Activated CD8-positive, alpha-beta memory T cell treated with anti-CD3 and anti-CD28 coated beads for 48 hours (primary cell): Measurements from ENCODE around the gene BAG3.

Experiments used
- DNase-seq, 3 experiments: peaks; one replicate each; pipeline ENCODE4 v3.0.0-alpha.2; 2020; ENCODE audit warnings: low read depth in 2 of 3, low spot score in 2 of 3

BAG3 gene

GRCh38 chr10:119665901-119666708, 14.9 kb downstream of the BAG3 start:
- no peak for DNase-seq

GRCh38 chr10:119666709-119667004, 15.5 kb downstream of the BAG3 start:
- DNase-seq: no peak

- DNase-seq: no peak
Observed at GRCh38 chr10:119667562-119668328, 16.6 kb downstream of the BAG3 start.

DNA sequence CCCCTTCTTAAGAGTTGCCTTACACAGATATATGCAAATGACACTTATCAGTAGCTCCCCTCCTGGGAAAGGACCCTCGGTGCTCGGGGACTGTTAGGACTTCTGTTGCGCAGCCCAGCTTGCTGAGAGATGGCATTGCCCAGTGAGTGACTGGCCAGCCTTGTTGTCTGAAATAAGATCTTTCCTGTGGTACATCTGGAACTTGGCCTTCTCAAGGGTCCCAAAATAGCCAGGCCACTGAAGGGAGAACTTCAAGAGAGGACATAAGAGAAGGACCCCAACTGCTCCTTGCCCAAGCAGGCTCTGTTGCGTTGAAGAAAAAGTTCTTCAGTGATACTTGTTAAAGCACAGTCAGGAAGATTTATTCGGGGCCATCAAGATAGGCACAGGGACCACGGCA, 17.3 kb downstream of the BAG3 start:
- no peak for DNase-seq

GRCh38 chr10:119669331-119669730, 18.2 kb downstream of the BAG3 start:
- no peak for DNase-seq

DNA sequence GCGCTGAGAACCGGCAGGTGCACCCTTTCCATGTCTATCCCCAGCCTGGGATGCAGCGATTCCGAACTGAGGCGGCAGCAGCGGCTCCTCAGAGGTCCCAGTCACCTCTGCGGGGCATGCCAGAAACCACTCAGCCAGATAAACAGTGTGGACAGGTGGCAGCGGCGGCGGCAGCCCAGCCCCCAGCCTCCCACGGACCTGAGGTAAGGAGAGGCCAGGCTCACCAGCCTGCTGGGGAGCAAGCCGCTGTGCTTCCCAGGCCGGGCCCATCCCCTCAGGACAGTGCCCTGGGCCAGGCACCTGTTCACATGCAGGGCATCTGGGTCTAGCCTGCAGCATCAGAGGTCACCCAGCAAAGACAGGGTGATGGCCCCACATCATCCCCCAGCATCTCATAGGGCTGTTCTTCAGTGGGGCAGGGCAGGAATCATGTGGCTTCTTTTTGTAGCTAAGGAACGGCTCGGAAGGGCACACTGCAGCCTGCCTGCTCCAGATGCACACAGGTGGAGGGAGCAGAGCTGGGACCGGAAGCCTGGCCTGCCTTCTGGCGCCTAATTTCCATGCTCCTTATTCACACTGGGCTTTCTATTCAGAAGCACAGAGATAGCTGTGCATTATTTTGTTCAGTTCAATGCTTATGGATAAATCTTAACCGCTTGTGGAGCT, 18.9 kb downstream of the BAG3 start:
- no peak for DNase-seq

- no peak for DNase-seq
Observed at GRCh38 chr10:119670717-119671116, 19.5 kb downstream of the BAG3 start.

- no peak for DNase-seq
Observed at GRCh38 chr10:119671381-119671780, 20.2 kb downstream of the BAG3 start.

DNA sequence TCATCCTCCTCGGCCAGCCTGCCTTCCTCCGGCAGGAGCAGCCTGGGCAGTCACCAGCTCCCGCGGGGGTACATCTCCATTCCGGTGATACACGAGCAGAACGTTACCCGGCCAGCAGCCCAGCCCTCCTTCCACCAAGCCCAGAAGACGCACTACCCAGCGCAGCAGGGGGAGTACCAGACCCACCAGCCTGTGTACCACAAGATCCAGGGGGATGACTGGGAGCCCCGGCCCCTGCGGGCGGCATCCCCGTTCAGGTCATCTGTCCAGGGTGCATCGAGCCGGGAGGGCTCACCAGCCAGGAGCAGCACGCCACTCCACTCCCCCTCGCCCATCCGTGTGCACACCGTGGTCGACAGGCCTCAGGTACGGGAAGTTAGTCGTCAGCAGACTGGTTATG, 21.1 kb downstream of the BAG3 start:
- no peak for DNase-seq

GRCh38 chr10:119673271-119673670, 22.1 kb downstream of the BAG3 start:
- DNase-seq: no peak

GRCh38 chr10:119675483-119676170, 24.4 kb downstream of the BAG3 start:
- DNase-seq: no peak

- DNase-seq: no peak
Observed at GRCh38 chr10:119677126-119677525, 25.9 kb downstream of the BAG3 start.

- DNase-seq: no peak
Observed at GRCh38 chr10:119677904-119678755, 26.9 kb downstream of the BAG3 start.

- DNase-seq: no peak
Observed at GRCh38 chr10:119679480-119679829, 28.3 kb downstream of the BAG3 start.

GRCh38 chr10:119680050-119680449, 28.9 kb downstream of the BAG3 start:
- no peak for DNase-seq

GRCh38 chr10:119680650-119681081, 29.5 kb downstream of the BAG3 start:
- no peak for DNase-seq

DNA sequence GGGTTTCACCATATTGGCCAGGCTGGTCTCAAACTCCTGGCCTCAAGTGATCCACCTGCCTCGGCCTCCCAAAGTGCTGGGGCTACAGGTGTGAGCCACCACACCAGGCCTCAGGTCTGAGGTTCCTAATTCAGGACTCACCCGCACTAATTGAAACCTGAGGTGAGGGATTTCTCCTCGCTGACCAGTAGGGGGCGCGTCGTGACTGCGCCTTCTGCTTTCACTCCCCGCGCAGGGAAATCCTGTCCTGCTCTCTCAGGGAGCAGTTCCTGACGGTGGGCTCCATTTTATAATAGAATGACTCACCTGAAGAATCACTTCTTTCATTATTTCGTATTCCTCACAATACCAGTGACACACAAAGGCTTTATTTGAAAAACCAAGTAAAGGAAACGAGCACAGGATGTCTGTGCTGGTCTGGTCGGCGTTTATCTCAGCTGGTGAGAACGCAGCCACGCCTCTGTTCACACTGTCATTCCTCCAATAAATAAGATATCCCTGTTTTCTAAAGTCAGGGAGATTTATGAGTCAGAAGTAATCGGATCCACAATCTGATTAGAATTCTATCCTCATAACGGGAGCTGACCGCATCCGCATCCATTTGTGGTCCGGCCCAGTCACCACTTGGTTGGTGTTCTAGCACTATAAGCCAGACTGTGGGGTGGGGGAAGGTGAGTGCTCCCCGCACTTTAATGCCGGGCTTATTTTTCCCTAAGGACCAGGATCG, 35.4 kb downstream of the BAG3 start:
- DNase-seq: peak; percentile 51 to 77 (median 62)

GRCh38 chr10:119687192-119688032, 36.2 kb downstream of the BAG3 start:
- DNase-seq: no peak

GRCh38 chr10:119688033-119688508, 36.9 kb downstream of the BAG3 start:
- no peak for DNase-seq
